ENCODE results near the gene LRIF1. TPM values are rescaled to one million over a fixed set of nuclear protein-coding genes. Genes with fewer than 3 reads are reported as not detected.

LRIF1 gene
- total RNA-seq, 4 donors from 2014 or later = 9.0 to 10.6 (median 9.6) TPM

- no peak for DNase-seq (ENCODE audit: low spot score in 2 of 2)
- H3K4me3 ChIP-seq (ENCODE audit: low read depth, poor library complexity, severe bottlenecking) = no peak overlapping the region
- intact Hi-C loops (cut with DNase I; ENCODE audit: low total_unique reads) = no loop called here
- 92 to 96% methylated on average over 1 of the region's 1 CpG for WGBS, 2 donors
- TF ChIP-seq POLR2A (IDR thresholded peaks at IDR 0.05) (no peak), CTCF (IDR thresholded peaks at IDR 0.05) (no peak)
Observed at GRCh38 chr1:110921953-110922352, 41.8 kb downstream of the LRIF1 start.

GRCh38 chr1:110918016-110918415 lies 45.7 kb downstream of the LRIF1 start:
- 76% methylated on average over 1 of the region's 1 CpG for WGBS, 2 donors
- intact Hi-C loops (cut with DNase I; ENCODE audit: low total_unique reads) = no loop called here
- TF ChIP-seq CTCF (IDR thresholded peaks at IDR 0.05) = no peak
- DNase-seq (ENCODE audit: low spot score in 2 of 2) = no peak
- H3K4me3 ChIP-seq (ENCODE audit: low read depth, poor library complexity, severe bottlenecking) = no peak overlapping the region

DNA sequence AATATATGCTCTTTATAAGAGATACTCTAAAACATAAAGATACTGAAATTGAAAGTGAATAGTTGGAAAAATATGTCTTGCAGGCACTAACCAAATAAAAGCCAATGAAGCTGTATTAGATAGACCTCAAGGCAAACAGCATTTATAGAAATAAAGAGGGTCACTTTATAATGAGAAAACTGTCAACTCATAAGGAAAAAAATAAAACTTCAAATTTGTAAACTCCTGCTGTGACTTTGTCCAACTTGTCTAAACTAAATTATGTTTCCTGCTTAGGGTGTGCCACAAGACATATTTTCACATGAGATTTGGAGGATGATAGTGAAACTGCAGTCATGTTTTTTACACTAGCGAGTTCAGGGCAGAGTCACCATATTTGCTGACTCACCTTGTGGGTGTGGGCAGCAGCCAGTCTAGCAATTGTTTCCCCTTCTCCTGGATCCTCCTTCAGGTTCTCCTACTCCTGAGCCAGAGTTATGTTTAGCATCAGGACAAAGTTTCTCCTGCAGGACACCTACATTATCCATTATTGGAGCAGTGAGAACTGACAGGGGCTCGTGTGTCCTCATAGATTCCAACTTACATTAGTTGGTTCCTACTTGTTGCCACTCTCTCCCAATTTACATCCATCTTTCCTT lies 46.9 kb downstream of the LRIF1 start:
- WGBS, 2 donors = 16 to 28% methylated on average over 2 of the region's 2 CpGs

GRCh38 chr1:110916274-110916668 lies 47.5 kb downstream of the LRIF1 start:
- intact Hi-C loops (cut with DNase I; ENCODE audit: low total_unique reads) = no loop called here
- WGBS, 2 donors = 77 to 84% methylated on average over 2 of the region's 2 CpGs
- DNase-seq (ENCODE audit: low spot score in 2 of 2) = no peak
- no peak overlapping the region for H3K4me3 ChIP-seq (ENCODE audit: low read depth, poor library complexity, severe bottlenecking)
- TF ChIP-seq CTCF (IDR thresholded peaks at IDR 0.05) (no peak), POLR2A (IDR thresholded peaks at IDR 0.05) (no peak)

More for the DNA sequence above, 46.9 kb downstream of the LRIF1 start:
- intact Hi-C loops (cut with DNase I; ENCODE audit: low total_unique reads) = no loop called here
- no peak for DNase-seq (ENCODE audit: low spot score in 2 of 2)
- no peak overlapping the region for H3K4me3 ChIP-seq (ENCODE audit: low read depth, poor library complexity, severe bottlenecking)
- TF ChIP-seq POLR2A (IDR thresholded peaks at IDR 0.05) (no peak), CTCF (IDR thresholded peaks at IDR 0.05) (no peak)

DNA sequence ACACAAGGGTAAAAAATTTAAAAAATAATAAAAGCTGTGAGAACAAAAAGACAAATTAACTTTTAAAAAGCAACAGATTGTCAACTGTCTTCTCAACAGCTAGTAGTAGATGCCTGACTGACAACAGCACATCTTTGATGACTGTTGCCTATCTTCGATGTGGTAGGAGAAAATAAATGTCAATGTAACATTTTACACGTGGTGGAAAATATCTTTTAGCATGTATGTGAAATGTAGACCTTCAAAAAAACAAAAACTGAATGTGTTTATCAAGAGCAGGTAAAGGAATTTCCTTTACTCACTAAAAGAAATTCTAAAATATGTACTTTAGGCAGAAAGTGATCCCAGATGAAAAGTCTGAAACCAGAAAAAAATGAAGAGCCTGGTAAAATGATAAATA lies 47.9 kb downstream of the LRIF1 start:
- TF ChIP-seq POLR2A (IDR thresholded peaks at IDR 0.05) (no peak), CTCF (IDR thresholded peaks at IDR 0.05) (no peak)
- intact Hi-C loops (cut with DNase I; ENCODE audit: low total_unique reads) = no loop called here
- 66% methylated on average over 2 of the region's 2 CpGs for WGBS, 2 donors
- H3K4me3 ChIP-seq (ENCODE audit: low read depth, poor library complexity, severe bottlenecking) = no peak overlapping the region
- no peak for DNase-seq (ENCODE audit: low spot score in 2 of 2)

DNA sequence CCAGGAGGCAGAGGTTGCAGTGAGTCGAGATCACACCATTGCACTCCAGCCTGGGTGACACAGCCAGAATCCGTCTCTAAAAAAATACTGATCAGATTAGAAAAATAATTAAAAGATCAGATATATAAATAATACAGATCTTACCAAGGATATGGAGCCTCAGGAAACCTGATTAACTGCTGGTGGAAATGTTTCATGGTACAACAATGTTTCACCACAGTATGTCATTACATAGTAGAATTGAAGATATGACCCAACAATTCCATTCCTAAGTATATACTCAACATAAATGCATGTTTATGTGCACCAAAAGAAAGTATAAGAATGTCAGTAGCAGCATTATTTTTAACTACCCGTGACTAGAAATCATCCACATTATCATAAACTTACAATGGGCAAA lies 49.0 kb downstream of the LRIF1 start:
- intact Hi-C loops (cut with DNase I; ENCODE audit: low total_unique reads) = no loop called here
- no peak overlapping the region for H3K4me3 ChIP-seq (ENCODE audit: low read depth, poor library complexity, severe bottlenecking)
- no peak for DNase-seq (ENCODE audit: low spot score in 2 of 2)
- TF ChIP-seq CTCF (IDR thresholded peaks at IDR 0.05) (no peak), POLR2A (IDR thresholded peaks at IDR 0.05) (no peak)
- WGBS, 2 donors = 88 to 89% methylated on average over 3 of the region's 3 CpGs
